ENCODE results near the gene NUP50.

NUP50 gene

DNA sequence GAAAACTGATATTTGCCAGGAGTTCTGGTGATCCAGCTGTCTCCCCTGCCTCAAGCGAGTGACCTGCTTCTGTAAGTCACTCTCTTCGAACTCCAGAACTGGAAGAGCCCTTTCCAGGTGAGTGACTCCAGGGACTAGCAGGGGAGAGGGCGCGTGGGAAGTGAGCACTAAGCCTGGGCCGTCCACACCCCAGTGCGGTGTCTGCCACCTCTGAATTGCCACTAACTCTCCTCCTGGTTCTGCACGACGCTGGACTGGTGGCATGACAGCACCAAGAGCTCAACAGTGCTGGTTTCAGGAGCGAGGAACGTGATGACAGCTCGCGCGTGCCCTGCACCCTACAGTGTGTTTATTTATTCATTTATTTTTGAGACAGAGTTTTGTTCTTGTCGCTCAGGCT is 54.1 kb downstream of the NUP50 start:
- Mint-ChIP-seq H3K27me3 (no peaks in the 10 kb centered on the region), H3K27ac (no peak overlapping the region), H3K36me3 (ENCODE audit: low read depth) (no peaks in the 10 kb centered on the region), H3K9me3 (no peaks in the 10 kb centered on the region), H3K4me3 (no peak overlapping the region), H3K4me1 (ENCODE audit: low read depth) (peaks cover 20% of the 10 kb centered on the region)
- no peak for DNase-seq

DNA sequence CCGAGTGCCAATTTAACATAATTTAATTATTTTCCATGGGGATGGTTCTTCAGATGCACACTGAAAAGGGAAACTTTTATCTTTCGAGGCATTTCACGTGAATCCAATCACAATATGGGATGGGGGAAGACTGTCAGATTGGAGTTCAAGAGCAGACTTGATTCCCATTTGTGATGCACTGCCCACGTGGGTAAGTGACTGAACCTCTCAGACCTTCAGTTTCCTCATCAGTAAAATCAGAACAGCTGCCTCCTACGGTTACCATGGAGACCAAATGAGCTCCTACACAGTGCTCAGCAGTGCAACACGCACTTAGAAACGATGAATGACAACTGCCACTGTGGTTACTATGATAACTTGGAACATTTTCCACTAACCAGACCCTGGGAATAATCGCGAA is 55.3 kb downstream of the NUP50 start:
- no peaks in the 10 kb centered on the region for H3K9me3 Mint-ChIP-seq
- DNase-seq = no peak
- no peaks in the 10 kb centered on the region for H3K36me3 Mint-ChIP-seq (ENCODE audit: low read depth)
- H3K27ac Mint-ChIP-seq = peak overlapping the region; percentile 73
- H3K27me3 Mint-ChIP-seq = no peaks in the 10 kb centered on the region
- peaks cover 24% of the 10 kb centered on the region for H3K4me1 Mint-ChIP-seq (ENCODE audit: low read depth)
- H3K4me3 Mint-ChIP-seq = no peak overlapping the region

DNA sequence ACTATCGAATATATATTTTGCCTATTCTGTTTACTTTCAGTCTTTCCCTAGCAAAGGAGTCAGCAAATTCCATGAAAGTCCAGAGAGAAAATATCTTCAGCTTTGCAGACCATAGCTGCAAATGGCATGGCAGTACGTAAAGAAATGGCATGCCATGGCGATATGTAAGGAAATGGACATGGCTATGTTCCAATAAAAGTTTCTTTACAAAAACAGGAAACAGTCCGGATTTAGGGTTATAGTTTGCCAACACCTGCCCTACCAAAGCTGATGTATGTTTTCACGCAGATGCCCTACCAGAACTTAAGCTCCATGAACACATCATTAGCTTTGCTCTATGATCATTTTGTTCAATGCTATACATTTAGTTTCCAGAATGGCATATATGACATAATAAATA is 57.5 kb downstream of the NUP50 start:
- Mint-ChIP-seq H3K4me1 (ENCODE audit: low read depth) (peaks cover 24% of the 10 kb centered on the region), H3K27me3 (no peaks in the 10 kb centered on the region), H3K27ac (no peak overlapping the region), H3K36me3 (ENCODE audit: low read depth) (no peaks in the 10 kb centered on the region), H3K4me3 (no peak overlapping the region), H3K9me3 (no peaks in the 10 kb centered on the region)
- no peak for DNase-seq

DNA sequence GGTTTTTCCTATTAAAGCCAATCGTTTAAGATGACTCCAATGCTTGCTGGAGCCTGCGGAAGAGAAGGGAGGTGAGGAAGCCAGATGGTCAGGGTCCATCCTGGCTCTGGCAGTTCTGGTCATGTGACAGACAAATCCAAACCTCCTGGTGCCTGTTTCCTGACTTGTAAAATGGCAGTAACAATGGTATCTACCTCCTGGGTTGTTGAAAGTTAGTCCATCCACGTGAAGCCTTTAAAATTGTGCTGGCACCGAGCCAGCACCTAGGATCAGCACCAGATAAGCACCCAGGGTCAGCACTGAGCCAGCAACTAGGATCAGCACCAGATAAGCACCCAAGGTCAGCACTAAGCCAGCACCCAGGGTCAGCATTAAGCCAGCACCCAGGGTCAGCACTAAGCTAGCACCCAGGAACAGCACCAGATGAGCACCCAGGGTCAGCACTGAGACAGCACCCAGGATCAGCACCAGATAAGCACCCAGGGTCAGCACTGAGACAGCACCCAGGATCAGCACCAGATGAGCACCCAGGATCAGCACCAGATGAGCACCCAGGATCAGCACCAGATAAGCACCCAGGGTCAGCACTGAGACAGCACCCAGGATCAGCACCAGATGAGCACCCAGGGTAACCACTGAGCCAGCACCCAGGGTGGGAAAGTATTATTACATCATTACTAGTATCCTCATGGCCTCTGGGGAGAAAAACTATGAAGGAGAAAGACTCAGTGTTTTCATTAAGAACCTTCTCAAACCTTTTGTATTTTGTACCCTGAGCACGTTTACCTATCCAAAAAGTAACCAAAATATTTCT is 59.8 kb downstream of the NUP50 start:
- Mint-ChIP-seq H3K4me3 (no peak overlapping the region), H3K4me1 (ENCODE audit: low read depth) (peaks cover 23% of the 10 kb centered on the region), H3K9me3 (no peaks in the 10 kb centered on the region), H3K27ac (no peak overlapping the region), H3K36me3 (ENCODE audit: low read depth) (no peaks in the 10 kb centered on the region), H3K27me3 (no peaks in the 10 kb centered on the region)
- DNase-seq = no peak

DNA sequence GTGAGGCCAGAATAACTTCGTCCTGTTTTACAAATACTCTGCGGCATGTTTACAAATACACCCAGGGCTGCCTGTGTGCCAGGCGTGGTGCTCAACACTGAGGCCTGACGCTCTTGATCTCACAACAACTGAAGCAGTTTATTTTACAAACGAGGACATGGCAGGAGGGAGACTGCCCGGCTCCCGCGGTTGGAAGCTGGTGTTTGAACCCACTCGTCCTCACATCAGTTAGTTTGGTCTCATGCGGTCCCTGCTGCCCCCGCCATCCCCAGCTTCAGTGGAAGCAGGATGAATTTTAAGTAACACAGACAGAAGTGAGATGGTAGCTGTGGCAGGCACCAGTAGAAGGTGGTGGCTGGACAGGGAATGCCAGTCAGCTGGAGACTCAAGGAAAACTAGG is 60.6 kb downstream of the NUP50 start:
- Mint-ChIP-seq H3K27me3 (no peaks in the 10 kb centered on the region), H3K9me3 (no peaks in the 10 kb centered on the region), H3K4me3 (no peak overlapping the region), H3K27ac (no peak overlapping the region), H3K36me3 (ENCODE audit: low read depth) (no peaks in the 10 kb centered on the region), H3K4me1 (ENCODE audit: low read depth) (peaks cover 15% of the 10 kb centered on the region)
- no peak for DNase-seq

DNA sequence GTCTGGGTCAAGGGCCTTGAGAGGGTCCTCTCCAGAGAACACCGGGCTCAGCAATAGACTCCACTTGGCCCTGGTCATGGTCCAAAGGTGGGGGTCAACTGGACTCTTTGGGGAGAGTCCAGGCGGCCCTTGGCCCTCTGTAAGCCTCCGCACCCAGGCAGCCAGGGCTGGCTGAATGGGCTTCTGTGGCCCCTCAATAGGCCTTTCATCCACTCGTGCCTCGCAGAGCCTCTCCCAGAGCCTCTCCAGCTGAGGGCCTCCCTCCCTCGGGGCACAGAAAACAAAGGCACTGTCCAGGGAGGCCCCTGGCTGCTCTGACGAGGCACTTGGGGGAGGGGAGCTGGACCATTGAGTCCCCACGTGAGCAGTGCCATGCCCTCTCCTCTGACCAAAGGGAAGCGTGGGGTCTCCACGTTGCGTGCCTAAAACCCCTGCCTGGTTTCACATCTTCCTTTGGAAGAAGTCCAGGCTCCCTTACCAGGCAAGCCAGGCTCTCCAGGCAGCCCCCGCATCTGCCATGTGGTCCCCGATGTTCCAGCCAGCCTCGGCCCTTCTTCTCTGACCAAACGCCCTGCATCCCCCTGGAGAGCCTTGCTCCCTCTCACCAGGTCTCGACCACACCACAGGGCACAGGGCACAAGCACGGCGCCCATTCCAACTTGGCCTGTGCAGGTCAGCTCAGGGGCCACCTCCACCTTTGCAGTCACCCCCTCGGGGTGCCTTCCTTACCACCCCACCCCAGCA is 61.4 kb downstream of the NUP50 start:
- Mint-ChIP-seq H3K9me3 (no peaks in the 10 kb centered on the region), H3K27me3 (no peaks in the 10 kb centered on the region), H3K4me3 (no peak overlapping the region), H3K27ac (no peak overlapping the region), H3K36me3 (ENCODE audit: low read depth) (no peaks in the 10 kb centered on the region), H3K4me1 (ENCODE audit: low read depth) (peaks cover 11% of the 10 kb centered on the region)
- no peak for DNase-seq

DNA sequence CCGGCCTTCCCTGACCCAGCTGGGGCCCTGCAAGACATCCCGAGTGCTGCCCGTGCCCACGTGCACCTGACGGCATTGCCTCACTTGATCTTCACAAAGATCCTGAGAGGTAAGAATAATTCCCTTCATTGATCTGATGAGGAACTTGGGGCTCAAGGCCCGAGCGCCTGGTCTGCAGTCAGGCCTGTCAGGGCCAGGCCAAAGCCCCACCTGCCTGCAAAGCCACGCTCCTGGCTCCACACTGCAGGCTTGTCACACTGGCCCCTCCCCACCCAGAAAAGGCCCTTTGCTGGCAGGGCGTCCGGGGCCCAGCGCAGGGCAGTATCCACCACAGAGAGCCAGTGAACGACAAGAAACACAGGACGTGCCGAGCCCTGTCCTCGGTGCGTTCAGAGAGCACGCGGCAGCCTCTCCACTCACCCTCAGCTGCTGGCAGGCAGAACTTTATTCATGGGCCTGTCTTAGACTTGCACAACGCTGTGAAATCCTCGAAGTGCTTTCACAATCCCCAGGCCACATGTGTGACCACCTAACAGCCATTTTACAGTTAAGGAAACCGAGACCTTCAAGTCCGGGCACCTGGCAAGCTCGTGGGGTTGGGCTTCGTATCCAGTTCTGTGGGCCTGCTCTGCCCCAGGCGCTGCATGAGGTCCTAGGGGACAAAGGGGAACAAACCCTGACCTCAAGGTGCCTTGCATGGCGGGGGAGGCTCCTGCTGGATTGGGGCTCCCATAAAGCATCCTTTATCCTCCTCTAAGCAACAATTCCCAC is 62.2 kb downstream of the NUP50 start:
- no peak for DNase-seq
- Mint-ChIP-seq H3K27ac (no peak overlapping the region), H3K36me3 (ENCODE audit: low read depth) (no peaks in the 10 kb centered on the region), H3K9me3 (no peaks in the 10 kb centered on the region), H3K4me3 (no peak overlapping the region), H3K4me1 (ENCODE audit: low read depth) (peaks cover 9% of the 10 kb centered on the region), H3K27me3 (no peaks in the 10 kb centered on the region)

DNA sequence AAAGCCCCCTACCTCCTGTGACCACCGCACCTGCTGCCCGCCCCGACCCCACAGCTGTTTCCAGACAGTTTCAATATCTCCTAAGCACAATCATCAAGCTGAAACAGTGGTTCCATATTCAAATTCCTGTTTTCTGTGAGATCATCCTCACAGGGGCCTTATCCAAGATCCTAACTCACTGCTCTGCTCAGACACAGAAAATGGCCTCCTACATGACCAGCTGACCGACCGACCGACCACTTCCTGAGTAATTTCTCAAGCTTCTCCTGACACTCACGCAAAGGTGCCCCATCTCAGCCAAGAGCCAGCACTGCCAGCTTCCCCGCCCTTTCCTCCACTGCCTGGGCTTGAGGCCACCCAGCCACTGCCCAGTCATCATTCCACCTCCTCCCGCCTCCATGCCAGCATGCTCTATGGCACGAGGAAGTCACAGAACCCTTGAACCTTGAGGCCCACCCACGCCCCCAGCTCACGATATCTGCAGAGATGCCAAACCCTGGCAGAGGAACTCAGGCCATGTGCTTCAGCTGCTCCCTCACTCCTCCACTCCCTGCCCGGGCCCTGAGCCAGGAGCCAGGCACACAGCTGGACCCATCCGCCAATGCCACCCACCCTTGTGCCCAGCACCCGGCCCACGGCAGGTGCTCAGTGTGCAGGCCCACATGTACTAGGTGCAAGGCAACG is 62.9 kb downstream of the NUP50 start:
- no peaks in the 10 kb centered on the region for H3K27me3 Mint-ChIP-seq
- peaks cover 9% of the 10 kb centered on the region for H3K4me1 Mint-ChIP-seq (ENCODE audit: low read depth)

DNA sequence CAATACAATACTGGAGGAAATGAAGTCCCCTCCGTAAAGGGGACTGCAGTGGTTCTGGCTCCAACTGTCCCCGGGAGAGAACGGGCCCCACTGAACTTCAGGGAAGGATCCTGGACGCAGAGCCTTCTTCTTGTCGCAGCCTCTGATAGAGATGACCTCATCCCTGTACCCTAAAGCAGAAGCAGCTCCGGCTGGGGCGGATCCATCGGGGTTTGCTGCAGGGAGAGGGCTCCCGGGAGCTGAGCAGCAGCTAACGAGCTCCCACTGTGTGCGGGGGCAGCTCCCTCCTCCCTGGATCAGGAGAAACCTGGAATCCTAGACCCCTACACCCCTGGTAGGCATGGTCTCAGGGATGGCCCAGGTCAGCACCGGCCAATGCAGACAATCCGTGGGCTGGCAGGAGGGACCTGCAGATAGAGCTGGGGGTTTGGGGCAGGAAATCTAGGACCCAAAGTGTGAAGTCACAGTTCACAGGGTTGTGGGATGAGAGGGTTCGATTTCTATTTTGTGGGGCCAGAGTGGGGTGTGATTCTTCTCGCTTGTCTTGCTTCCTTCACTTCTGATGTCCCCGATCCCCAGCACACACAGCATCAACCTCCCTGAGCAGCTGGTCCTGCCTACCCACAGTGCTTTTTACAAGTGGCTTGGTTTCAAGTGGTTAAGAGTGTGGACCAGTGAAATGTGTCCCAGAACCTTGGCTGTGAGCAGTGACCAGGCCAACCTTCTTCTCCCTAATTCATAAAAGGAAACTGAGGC is 64.1 kb downstream of the NUP50 start:
- Mint-ChIP-seq H3K27me3 (no peaks in the 10 kb centered on the region), H3K4me1 (ENCODE audit: low read depth) (peaks cover 5% of the 10 kb centered on the region), H3K4me3 (no peak overlapping the region), H3K9me3 (no peaks in the 10 kb centered on the region), H3K27ac (no peak overlapping the region), H3K36me3 (ENCODE audit: low read depth) (no peaks in the 10 kb centered on the region)
- DNase-seq = no peak

More for the DNA sequence above, 62.9 kb downstream of the NUP50 start:
- no peak for DNase-seq
- Mint-ChIP-seq H3K27ac (peak overlapping the region; percentile 50), H3K4me3 (no peak overlapping the region), H3K9me3 (no peaks in the 10 kb centered on the region), H3K36me3 (ENCODE audit: low read depth) (no peaks in the 10 kb centered on the region)

DNA sequence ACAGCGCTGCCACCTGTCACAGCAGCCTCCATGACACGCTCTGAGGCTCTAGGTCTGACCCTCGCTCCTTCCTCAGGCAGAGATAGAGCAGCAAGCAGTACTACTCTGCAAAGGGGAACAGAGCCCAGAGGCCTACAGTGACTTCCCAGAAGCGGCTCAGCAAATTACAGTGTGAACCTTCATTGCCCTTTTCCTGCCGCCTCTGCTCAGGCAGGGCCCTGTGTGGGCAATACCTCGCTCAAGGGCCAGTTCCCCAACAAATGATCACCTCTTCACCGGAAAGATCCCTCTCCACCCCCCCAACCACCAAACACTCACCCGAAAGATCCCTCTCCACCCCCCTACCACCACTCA is 64.7 kb downstream of the NUP50 start:
- no peaks in the 10 kb centered on the region for H3K27me3 Mint-ChIP-seq
- H3K4me1 Mint-ChIP-seq (ENCODE audit: low read depth) = peaks cover 1% of the 10 kb centered on the region
- no peak overlapping the region for H3K4me3 Mint-ChIP-seq
- no peaks in the 10 kb centered on the region for H3K9me3 Mint-ChIP-seq
- no peak overlapping the region for H3K27ac Mint-ChIP-seq
- no peak for DNase-seq
- H3K36me3 Mint-ChIP-seq (ENCODE audit: low read depth) = no peaks in the 10 kb centered on the region

DNA sequence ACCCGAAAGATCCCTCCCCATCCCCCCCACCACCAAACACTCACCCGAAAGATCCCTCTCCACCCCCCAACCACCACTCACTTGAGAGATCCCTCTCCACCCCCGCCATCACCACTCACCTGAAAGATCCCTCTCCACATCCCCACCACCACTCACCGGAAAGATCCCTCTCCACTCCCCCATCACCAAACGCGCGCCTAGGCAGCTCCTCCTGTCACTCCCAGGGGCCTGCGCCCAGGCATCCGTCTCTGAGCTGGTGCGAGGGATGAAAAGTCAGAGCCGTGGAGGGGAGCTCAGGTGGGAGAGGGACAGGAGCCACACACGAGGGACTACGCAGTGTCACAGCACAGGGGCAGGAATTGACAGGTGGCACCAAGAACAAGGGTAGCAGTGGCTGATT is 65.5 kb downstream of the NUP50 start:
- H3K27me3 Mint-ChIP-seq = no peaks in the 10 kb centered on the region
- H3K9me3 Mint-ChIP-seq = no peaks in the 10 kb centered on the region
- peaks cover 3% of the 10 kb centered on the region for H3K36me3 Mint-ChIP-seq (ENCODE audit: low read depth)
- DNase-seq = no peak
- peaks cover 1% of the 10 kb centered on the region for H3K4me1 Mint-ChIP-seq (ENCODE audit: low read depth)
- H3K4me3 Mint-ChIP-seq = no peak overlapping the region
- H3K27ac Mint-ChIP-seq = no peak overlapping the region

DNA sequence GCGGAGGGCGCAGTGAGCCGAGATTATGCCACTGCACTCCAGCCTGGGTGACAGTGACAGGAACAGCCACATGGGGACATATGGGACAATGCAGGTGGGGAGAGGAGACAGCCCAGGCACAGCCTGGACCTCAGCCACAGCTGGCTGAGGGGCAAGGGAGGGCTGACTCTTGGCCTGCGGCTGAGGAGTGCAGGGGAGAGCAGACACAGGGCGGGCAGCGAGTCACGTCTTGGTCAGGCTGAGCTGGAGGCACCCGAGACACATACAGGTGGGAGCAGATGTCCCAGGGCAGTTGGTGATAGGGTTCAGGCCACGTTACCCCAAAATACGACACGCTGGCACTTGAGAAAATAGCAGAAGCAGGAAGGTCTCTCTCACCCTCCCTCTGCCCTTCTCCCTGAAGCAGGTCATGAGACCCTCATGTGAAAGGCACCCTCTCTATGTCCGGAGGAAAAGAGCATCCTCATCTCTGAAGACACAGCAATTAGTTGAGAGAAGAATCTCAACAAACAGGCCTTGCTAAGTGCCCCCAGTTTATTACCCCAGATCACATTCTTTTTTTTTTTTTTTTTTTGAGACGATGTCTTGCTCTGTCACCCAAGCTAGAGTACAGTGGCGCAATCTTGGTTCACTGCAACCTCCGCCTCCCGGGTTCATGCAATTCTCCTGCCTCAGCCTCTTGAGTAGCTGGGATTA is 66.4 kb downstream of the NUP50 start:
- H3K4me3 Mint-ChIP-seq = no peak overlapping the region
- DNase-seq = no peak
- no peak overlapping the region for H3K27ac Mint-ChIP-seq
- H3K36me3 Mint-ChIP-seq (ENCODE audit: low read depth) = peaks cover 3% of the 10 kb centered on the region
- H3K9me3 Mint-ChIP-seq = no peaks in the 10 kb centered on the region
- H3K4me1 Mint-ChIP-seq (ENCODE audit: low read depth) = peaks cover 1% of the 10 kb centered on the region
- H3K27me3 Mint-ChIP-seq = no peaks in the 10 kb centered on the region

DNA sequence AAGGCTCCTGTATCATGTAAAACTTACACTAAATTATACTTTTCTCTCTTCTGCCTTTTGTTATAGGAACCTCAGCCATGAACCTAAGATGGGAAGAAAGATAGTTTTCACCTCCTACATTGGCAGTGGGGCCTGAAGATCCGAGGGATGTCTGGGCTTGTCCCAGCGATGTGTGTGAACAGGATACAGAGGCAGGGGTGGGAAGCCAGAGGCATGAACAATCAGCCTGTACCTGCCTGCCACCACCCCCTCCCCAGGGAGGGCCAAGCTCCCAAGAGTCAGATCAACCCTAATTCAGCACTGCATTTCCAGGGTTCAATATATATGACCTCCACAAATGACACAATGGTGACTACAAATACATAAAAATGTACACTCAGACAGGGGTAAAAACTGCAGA is 67.6 kb downstream of the NUP50 start:
- Mint-ChIP-seq H3K9me3 (no peaks in the 10 kb centered on the region), H3K36me3 (ENCODE audit: low read depth) (peaks cover 4% of the 10 kb centered on the region), H3K4me1 (ENCODE audit: low read depth) (peaks cover 1% of the 10 kb centered on the region), H3K27ac (no peak overlapping the region), H3K27me3 (no peaks in the 10 kb centered on the region), H3K4me3 (no peak overlapping the region)
- no peak for DNase-seq
